ENCODE results near the gene SYT2.
"Not testable (repeated sequence)": the region's sequence is repeated elsewhere in the genome, so short reads cannot be mapped to it uniquely, and the experiment has no call there.

The SYT2 gene

DNA sequence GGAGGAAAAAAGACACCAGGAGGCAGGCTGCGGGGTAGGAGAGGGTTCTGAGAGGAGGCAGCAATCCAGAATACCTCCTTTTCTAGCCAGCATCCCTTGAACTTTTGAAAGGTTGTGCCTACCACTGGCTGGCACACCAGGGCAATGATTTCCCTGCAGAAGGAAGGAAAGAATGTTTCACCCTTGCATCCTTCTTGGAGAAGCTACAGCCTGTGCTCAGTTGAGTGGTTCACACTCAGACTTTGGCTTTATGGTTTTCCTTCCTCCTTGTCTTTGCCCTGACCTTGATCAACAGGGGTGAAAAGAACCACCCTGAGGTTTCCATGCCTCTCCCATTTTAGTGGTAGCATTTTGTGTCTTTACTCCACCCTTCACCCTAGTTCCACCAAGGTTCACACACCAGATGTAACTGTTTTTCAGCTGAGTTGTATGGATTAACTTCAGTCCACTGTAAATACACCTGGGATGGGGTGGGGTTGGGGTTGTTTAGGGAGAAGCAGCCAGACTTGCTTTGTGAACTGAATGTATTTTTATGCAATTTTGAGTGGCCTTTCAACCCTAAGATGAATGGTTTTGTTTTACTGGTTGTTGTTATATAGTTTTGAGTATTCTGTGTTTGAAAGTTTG lies 122.3 kb downstream of the SYT2 start:
- DNase-seq: no peak

DNA sequence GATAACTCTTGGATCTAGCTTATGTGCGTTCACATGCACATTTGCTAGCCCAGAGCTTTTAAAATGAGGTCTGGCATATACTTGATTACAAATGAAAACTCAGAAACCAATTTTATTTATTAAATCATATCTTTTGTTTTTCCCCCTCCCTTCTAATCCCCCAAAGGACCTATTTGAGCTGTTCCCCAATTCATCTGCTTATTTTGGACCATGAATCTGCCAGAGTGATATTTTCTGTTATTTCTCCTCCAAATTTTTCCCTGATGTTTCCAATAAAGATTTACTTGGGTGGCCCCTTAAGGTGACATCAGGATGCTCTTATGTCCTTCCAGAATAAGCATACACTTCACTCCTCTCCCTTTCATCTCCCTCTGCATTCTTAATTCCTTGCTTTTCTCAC lies 123.4 kb downstream of the SYT2 start:
- no peak for DNase-seq

DNA sequence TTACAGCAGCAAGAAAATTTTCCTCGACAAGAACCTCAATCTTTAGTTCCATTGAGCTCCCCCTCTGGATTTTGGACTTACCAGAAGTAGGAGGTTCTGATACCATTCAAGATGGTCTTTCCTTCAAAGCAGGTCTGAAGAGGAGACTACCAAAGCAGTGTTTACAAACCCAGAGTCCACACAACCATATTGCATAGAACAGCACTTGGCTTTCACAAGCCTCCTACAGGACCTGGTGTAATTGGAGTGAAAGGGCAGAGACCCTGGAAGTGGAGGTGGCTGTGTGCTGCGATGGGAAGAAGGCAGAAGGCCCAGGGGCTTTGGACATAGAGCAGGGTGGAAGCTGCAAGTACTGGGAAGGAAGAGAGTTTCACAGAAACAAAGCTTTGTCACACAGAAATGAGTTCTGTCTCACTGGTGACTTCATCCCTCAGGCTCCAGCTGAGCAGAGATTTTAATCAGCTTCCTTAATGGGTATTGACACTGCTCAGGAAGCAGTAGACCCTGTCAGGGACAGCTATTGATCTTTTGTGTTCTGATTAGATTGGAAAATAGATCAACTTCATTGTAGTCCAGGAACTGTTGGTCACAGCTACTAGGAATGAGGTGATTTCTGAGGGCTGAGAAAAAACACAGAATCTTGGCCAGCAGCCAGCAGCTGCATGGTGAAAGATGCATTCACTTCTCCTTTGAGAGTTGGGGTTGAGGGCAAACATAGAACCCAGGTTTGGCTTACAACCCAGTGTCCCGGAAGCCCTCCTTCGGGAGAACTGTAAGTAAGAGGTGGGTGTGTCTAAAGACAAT lies 124.0 kb downstream of the SYT2 start:
- no peak for DNase-seq

DNA sequence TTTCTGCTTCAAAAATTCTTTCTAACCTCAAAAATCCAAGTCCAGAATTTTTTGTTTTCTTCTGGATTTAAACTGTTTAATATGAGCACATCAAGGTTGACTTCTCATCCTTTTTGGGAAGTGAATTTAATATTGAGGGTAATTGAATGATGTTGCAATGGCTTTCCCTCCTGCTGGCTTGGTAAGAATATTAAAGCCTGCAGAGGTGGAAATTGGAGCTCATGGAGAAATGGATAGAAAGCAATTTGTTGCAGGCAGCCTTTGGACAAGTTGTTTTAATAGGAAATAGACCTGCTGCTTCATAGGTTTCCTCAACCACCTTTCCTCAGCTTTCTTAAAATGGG lies 124.7 kb downstream of the SYT2 start:
- no peak for DNase-seq

DNA sequence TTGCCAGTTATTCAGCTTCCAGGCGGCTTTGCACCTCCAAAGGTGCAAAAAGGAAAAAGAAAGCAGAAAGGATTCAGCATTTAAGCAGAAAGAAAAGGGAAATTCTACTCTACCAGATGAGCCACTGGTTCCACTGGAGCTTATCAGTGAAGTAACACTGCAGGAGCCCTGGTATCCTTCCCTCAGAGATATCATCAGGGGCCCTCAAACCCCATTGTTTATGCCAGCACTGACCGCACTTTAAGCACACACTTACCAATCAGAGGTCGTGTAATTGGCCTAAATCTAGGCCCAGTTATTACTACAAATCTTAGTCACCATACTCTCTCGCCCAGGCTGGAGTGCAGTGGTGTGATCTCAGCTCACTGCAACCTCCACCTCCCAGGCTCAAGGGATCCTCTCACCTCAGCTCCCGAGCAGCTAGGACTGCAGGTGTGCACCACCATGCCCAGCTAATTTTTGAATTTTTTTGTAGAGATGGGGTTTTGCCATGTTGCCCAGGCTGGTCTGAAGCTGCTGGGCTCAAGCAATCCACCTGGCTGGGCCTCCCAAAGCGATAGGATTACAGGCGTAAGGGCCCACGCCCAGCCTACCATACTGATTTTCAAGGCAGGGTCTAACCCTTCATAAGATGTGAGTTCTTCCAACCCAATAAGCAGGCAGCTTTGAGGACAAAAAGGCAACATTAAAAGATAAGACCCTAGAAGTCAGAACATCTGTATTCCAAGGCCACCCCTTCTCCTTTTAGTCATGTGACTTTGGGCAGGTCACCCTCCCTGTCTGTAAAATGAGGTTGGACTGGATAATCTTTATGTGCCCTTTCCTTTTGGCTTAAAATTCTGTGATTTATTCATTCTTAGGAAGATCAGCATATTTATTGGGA lies 125.3 kb downstream of the SYT2 start:
- no peak for DNase-seq

DNA sequence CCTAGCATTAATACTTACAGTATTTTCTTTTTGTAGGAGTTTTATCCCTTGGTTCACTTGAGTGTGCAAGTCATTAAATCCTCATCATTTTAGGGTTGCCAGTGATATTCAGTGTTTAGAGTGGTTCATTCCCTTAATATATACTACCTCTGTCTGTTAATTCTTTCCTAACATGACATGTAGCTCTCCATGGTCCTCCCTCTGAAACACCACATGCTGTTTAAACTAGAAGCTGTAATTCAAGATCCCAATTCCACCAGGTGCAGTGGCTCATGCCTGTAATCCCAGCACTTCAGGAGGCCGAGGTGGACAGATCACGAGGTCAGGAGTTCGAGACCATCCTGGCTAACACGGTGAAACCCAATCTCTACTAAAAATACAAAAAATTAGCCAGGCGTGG lies 127.9 kb downstream of the SYT2 start:
- DNase-seq: not testable (repeated sequence)

DNA sequence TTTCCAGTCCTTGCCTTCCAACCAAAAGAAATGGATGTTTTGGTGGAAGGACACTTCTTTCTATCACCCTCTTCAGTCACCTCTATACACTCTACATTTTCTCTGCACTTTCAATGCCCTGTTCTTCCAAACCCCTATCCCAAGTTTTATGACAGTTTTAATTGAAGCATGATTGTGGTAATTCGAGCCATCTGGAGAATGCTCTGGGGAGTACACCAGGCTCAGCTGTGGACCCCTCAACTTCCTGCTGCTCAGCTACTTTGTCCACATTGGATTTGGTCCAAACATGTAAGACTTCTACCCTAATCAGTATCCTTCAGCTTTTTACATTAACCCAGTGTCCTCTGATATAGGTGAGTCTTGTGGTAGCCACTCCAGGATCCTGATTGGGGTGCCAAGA lies 129.6 kb downstream of the SYT2 start:
- no peak for DNase-seq

DNA sequence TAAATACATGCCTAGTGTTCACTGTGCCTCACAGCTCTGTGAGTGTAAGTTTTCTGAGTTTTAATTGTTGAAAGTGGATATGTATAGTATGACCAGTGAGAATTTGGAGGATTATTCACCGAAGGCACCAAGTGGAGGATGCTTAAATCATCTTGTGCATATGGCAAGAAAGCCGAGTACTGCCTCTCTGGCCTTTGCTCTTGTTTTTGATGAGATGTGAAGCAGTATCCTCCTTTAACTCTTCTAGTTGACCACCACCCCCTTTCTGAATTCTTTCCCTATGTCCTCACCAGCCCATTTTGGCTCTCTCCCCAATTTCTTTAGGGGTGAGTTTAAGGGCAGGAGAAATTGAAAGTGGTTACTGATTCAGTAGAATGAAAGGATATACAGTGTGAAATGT lies 130.4 kb downstream of the SYT2 start:
- no peak for DNase-seq

DNA sequence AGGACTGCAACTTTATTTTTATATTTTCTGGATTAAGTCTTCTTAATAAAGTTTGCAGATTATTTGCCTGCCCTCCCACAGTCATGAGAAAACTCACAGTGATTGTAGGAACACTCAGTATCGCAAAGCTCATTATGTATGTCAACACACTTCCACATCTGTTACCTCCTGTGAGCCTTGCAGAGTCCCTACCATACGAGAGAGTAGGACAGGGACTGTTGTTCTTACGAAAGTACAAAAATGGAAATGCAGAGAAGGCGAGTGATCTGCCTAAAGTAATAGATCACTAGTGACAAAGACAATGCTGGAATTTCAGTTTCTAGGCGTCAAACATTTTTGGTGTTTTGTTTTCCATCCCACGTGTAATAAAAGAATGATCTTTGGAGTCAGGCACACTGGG lies 131.7 kb downstream of the SYT2 start:
- no peak for DNase-seq

DNA sequence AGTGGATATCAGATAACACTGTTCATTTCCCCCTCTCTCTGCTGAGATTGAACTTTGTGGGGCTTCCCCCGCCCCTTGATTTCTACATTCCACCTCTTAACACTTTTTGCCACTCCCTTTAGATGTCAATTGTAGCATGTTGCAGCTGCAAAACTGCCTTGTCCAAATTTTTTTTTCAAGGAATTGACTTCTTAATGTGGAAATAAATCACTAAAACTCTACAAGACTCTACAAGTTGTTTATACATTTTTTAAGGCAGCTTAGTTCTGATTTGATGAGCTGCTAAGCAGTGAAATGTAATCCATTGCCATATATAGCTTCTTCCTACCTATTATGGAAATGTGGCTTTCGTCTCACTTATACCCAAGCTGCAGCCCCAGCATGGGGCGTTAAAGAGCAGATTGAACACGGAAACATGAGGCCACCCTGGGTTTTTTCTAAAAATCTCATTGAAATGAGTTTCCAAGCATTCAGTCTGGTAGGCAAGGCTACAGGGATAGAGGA lies 132.2 kb downstream of the SYT2 start:
- no peak for DNase-seq

DNA sequence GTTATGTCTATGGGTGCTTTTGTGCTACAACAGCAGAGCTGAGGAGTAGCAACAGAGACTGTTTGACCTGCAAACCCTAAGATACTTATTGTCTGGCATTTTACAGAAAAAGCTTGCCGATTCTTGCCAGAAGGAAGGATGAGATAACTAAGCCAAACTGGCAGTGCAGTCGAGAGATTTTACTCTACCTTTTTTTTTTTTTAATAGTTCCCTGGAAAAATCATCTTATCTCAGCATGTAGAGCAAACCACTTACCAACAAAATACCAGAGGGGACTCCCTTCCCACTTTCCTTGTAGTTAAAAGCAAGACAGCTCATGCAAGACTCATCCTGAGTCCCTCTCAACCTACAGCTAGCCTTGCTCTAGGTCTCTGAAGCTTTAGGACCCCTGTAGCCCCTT lies 132.9 kb downstream of the SYT2 start:
- DNase-seq: no peak

DNA sequence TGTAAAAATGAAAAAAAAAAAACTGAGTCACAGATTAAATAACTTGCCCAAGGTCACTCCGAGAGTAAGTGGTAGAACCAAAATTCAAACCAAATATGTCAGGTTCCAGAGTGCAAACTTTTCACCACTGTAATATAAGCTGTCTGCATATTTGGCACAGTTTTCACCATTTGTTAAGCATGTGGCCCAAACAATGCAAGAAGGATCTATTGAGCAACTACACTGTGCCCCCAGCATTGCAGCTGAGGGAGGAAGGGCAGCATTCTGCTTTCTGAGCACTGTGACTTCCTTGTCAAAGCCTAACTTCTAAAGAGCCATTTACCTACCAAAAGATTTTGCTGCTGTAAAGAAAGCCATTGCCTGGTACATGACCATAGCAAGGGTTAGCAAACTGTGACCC lies 133.4 kb downstream of the SYT2 start:
- DNase-seq: no peak

DNA sequence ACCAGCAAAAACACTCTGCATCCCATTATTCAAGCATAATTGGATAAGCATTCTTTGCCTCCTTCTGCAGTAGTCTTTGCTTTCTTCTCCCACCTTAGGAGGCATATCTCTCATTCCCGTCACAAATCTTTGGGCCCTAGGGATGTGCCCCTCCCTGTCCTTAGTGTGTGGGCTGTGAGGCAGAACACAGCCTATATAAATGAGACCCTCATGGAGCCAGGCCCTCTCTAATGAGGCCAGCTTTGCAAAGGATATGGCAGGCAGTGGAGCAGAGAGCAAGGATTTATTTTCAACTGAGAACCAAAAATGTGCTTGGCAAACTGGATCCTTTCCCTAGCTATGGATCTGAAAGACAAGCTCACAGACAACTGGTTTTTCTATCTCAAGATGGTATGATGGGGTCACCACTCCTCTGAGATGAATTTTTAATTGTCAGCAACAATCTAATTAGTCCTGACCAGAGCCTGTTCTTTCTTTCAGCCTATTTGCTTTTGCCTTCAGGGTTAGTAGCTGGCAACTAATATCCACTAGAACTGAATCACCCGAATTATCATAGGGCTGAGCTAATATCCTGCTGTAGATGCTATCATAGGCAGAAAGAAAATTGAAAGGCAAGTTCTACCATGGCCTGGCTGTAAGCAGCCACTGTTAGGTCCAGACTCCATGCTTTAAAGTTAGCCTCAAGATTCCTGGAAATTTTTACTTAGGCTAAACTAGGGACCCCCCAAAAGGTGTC lies 134.2 kb downstream of the SYT2 start:
- no peak for DNase-seq

DNA sequence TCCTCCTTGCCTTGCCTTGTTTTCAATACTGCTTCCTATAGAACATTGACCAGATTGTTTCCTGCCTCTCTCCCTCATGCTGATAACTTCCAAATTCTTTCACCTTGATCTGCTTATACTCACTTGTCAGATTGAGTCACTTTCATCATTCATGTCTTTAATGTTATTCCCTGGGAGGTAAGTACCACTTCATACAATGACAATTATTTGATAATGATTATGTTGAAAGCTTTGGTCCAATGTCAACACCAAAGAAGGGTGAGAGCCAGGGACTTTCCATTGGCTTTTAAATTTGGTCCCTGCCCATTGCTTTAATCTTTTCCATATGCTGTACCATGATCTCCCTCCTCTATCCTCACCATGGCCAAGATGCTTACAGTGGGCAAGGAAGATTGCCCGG lies 137.4 kb downstream of the SYT2 start:
- DNase-seq: no peak

DNA sequence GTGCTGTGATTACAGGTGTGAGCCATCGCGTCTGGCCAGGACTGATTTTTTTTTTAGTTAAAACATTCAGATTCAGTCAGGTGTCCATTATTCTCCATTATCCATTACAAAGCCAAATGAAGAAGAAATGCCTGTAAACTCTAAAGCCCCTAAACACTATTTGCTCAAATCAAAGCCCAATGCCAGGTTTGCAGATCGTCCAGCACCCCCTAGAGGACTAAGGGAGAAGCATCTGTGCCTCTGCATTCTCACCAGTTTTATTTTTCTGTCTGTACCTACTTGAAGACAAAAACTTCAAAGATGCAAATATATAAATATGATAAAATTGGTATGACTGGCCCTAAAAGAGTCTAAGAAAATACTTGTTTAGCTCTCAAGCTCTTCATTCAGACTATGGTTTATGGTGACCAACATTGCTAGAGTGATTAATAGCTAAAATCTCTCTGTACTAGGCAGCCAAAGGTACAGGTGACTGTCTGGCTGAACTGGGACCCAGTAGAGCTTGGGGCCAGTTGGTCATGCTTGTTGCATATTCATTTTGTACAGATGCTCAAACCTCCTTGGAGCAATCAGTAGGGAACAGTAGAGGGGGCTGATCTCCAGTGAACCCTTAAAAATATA lies 138.4 kb downstream of the SYT2 start:
- peak; percentile 29 for DNase-seq

DNA sequence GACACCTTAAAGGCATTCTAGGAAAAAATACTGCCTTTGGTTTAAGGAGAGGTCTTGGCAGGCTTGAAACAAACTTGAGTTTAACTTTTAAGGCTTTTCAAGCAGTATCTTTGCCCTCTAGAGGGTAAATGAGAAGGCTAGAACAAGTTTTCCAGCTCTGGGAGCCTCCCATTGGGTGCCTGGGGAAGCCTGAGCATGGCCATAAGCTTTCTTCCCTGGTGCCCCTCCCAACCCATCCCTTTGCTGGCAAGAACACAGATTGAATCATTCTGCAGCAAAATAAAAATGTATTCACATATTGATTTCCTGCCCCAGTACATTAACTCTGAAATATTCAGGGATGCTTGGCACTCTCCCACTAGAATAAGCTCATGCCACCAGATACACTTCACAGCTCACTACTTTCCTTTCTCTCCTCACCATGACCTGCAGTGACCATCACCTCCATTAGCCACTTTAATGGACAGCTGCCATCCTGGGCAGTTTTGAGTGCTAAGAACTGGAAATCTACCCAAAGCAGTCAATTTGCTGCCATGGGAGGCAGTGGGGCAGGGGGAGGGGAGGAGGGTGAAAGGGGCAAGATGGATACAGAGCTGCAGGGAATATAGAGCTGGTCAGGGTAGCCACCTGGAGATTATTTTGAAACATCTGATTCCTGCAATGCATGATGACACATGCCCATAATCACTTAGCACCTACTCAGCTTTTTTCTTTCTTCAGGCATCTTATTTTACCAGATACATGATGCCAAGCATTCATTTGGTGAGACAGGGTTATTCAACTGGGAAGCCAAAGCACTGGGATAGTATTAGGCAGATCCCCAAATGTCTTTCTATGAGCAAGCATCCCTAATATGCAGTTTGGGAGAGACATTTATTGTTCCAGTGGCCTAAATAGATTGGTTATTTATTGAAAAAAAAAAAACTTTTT lies 140.6 kb downstream of the SYT2 start:
- no peak for DNase-seq

DNA sequence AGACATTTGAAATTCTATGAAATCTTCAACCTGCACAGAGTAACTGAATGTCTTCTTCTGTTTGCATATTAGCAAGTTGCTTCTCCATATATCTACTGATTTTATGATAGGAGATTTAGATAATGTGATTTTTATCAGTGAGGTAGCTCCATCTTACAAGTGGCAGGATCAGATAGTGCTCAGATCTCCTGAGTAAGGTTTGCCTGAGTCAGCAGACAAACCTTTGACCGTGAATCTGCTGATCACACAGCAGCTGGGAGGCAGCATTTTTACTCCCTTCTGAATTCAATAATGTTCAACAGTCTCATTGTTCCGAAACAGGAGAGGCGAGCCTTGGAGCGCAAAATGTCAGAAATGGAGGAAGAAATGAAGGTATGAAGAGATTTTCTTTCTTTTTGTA lies 141.4 kb downstream of the SYT2 start:
- no peak for DNase-seq

DNA sequence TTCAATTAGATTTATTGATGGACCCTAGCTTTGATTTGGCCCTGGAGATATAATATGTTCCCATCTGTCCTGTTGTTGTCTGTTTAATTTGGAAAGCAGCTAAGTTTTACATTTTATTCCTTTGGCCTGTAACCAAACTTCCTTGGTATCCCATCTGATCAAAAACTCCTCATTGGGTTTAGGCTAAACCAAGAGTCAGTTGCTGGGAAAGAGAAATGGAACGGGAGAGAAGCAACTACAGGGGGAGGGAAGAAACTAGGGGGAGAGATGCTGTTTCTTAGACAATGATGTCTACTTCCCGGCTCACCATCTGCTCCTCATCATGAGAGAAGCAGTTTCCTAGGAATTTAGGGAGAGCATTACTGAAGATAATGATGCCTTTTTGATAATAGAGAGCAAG lies 141.8 kb downstream of the SYT2 start:
- no peak for DNase-seq

DNA sequence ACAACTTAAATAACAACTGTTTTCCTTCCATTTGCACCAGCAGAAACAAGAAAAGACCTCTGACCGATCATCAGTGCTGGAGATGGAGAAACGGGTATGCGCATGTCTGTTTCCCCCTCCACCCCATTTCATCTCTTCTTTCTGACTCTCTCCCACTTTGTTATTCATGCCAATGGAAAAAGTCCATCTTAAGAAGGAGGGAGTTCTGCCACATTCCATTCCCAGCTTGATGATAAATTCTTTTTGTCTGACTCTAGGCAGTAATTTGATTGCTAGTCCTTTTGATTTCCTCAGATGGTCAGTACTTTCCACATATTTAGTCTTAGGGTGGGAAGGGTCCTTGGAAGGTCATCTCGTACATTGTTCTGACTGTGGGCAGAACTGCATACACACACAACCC lies 142.5 kb downstream of the SYT2 start:
- DNase-seq: no peak

DNA sequence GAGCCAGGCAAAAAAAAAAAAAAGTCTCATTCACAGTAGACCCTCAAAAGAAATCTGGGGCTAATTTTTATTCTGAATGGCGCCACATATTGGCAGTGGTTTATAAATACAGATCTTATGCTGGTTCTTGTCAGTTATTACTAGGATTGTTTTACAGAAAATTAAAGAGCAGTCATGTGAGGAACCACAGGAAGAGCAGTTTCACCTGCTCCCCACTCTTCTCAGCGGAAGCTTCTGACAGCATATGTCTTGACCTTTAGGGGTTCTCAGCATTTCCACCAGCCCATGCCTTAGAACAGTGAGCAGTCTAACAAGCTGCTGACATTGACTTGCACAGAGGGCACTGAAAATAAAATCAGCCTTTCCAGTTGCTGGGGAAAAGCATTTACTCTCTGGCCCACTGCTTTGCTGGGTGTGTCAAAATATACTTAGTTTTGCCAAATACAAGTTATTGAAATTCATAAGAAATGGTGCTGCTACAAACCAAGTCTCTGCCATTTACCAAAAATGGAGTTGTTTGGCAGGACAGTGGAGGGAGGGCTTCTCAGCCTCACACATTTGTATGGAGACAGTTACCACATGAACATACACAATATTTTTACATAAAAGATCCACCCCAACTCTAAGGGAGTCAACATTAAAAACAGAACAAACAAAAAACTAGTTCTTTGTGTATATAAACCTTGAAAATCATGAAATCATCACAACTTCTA lies 144.2 kb downstream of the SYT2 start:
- DNase-seq: peak; percentile 7
